Measurements from ENCODE around the gene ZDHHC12. TPM values are rescaled to one million over a fixed set of nuclear protein-coding genes. Genes with fewer than 3 reads are reported as not detected.

ZDHHC12 gene
- 10 to 100 TPM; 48.1 to 54.6 (median 53.1) TPM for total RNA-seq (2021; fragmentation: NEBNext Ultra II Directional; extraction: Animal tissue kit (Norgen Biotek cat#: 25700))
- long read RNA-seq, transcript ZDHHC12-201 (5 exons, 1,129 nt): major isoform, 118 of 146 reads
- long read RNA-seq, partial matches to known transcripts: 6 of 146 reads
- long read RNA-seq, other reads (novel, unspliced or antisense): 22 of 146 reads

DNA sequence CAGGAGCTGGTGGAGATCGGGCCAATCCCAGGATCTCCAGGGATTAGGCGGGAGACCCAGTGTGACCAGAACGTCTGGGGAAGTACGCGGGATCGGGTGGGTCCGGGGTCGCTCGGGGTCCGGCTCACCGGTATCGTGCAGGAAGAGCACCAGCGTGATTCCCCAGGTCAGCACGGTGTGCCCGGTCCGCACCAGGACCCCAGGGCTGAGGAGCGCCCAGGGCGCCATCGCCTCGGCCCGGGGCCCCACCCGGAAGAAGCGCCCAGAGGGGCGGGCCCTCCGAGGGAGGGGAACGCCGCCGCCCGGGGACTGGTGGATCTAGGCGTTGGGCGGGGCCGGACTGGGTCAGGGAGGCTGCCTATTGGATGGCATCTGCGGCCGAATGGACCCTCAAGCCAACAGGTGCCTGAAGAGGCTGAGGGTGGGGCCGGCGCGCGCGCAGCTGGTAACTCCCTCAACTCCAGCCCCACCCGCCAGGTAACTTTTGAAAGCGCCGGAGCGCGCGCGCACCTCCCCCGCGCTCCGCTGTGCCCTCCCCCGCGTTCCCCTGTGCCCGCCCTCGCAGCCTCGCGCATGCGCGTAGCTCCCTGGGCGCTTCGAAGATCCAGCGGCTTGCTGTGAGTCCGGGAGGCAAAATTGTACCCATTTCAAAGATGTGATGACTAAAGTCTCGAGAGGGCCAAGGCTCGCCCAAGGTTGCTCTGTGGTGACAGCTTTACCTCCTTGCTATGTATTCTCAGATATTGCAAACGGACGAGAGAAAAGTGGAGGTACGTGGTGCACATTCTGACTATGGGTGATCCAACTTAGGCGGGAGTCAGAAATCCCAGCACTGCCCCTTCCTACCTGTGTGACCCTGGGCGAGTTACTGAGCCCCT, at the start of gene ZDHHC12:
Gene ZDHHC12, minus strand, starts transcription at position 262 of the 878 bp plus-strand sequence. Its CDS starts 34 bp downstream, at position 228.
- Mint-ChIP-seq H3K27ac (peak within 1 kb of the TSS; percentile 81), H3K4me1 (ENCODE audit: low read depth) (peaks cover 17% of the 10 kb centered on the region), H3K4me3 (peak within 1 kb of the TSS; percentile 95), H3K27me3 (ENCODE audit: insufficient read depth) (peaks cover 10% of the 10 kb centered on the region), H3K36me3 (ENCODE audit: low read depth) (no peaks in the 10 kb centered on the region), H3K9me3 (no peaks in the 10 kb centered on the region; the same call in 1 of the 2 replicates)
- no peak for TF ChIP-seq CTCF (IDR thresholded peaks at IDR 0.05)
- DNase-seq: peak; percentile 94

DNA sequence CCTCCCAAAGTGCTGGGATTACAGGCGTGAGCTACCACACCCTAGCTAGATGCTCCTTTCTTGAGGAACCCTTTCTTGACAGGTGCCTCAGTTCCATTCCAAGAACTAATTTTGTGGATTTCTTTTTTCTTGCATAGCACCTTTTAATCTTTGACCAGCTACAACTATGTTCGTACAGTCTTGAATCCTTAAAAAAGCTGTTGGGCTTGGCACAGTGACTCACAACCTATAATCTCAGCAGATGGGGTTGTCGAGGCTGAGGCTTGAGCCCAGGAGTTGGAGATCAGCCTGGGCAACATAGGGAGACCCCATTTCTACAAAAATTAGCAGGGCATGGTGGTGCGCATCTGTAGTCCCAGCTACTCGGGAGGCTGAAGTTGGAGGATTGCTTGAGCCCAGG, 49.1 kb upstream of the ZDHHC12 start:
- Mint-ChIP-seq H3K4me1 (ENCODE audit: low read depth) (peaks cover 15% of the 10 kb centered on the region), H3K4me3 (no peak overlapping the region), H3K27ac (peak overlapping the region; percentile 45), H3K9me3 (peaks cover 9% of the 10 kb centered on the region; the same call in 1 of the 2 replicates), H3K36me3 (ENCODE audit: low read depth) (no peaks in the 10 kb centered on the region; the same call in 1 of the 2 replicates), H3K27me3 (ENCODE audit: insufficient read depth) (no peaks in the 10 kb centered on the region; the same call in 1 of the 2 replicates)
- no peak for DNase-seq
- no peak for TF ChIP-seq CTCF (IDR thresholded peaks at IDR 0.05)

- Mint-ChIP-seq H3K9me3 (peaks cover 9% of the 10 kb centered on the region; the same call in 1 of the 2 replicates), H3K4me1 (ENCODE audit: low read depth) (peaks cover 15% of the 10 kb centered on the region), H3K36me3 (ENCODE audit: low read depth) (no peaks in the 10 kb centered on the region; the same call in 1 of the 2 replicates), H3K27me3 (ENCODE audit: insufficient read depth) (no peaks in the 10 kb centered on the region; the same call in 1 of the 2 replicates), H3K4me3 (peak within 1 kb of the TSS; percentile 96), H3K27ac (peak within 1 kb of the TSS; percentile 92)
- no peak for TF ChIP-seq CTCF (IDR thresholded peaks at IDR 0.05)
- DNase-seq: peak; percentile 75
These were observed 48.0 kb upstream of the ZDHHC12 start, which contains the start of gene ZER1 for GRCh38 chr9:128771745-128772519. Gene ZER1 (minus strand): TSS chr9:128771927. CDS start chr9:128755565, 16,362 bp downstream.

DNA sequence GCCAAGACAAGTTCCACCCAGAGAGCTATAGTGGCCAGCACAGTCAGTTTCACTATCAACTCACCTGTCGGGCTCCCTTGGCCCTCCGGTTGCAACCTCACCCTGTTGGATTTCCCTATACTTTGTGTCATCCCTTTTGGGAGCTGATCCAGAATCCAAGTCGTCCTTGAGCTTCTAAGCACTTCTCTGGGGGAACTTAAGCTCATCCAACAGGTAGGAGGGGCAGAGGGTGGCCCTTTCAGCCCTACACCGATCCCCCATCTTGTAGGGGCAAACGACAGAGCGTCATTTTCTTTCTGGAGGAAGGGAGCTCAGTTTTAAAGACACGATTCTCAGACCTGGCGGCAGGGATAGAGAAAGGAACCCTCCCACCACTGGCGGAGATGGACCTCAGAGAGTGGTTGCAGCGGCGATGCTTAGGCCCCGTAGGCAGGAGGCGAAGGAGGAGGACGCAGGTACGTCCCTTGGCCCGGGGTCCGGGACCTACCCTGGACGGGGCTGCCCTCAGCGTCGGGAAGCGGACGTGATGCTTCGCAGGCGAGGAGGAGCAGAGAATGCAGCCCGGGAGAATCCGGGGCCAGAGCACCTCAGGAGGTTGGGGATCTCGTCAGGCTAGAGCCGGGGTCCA, 47.3 kb upstream of the ZDHHC12 start:
- no peaks in the 10 kb centered on the region; the same call in none of the 2 replicates for H3K27me3 Mint-ChIP-seq (ENCODE audit: insufficient read depth)
- no peak for DNase-seq
- peaks cover 8% of the 10 kb centered on the region; the same call in 1 of the 2 replicates for H3K9me3 Mint-ChIP-seq
- H3K36me3 Mint-ChIP-seq (ENCODE audit: low read depth): no peaks in the 10 kb centered on the region; the same call in 1 of the 2 replicates
- TF ChIP-seq CTCF (IDR thresholded peaks at IDR 0.05): no peak
- H3K27ac Mint-ChIP-seq: peak overlapping the region; percentile 92
- H3K4me3 Mint-ChIP-seq: peak overlapping the region; percentile 96
- H3K4me1 Mint-ChIP-seq (ENCODE audit: low read depth): peaks cover 15% of the 10 kb centered on the region

All from HFFc6 (cell line).